HuH-7 (cell line): ENCODE data around the gene CNN1.
"Not testable (repeated sequence)": the region's sequence is repeated elsewhere in the genome, so short reads cannot be mapped to it uniquely, and the experiment has no call there.

Experiments
- DNase-seq: peaks from one replicate; pipeline ENCODE4 v3.0.0; 2011; ENCODE audit warnings: low spot score

The CNN1 gene

DNA sequence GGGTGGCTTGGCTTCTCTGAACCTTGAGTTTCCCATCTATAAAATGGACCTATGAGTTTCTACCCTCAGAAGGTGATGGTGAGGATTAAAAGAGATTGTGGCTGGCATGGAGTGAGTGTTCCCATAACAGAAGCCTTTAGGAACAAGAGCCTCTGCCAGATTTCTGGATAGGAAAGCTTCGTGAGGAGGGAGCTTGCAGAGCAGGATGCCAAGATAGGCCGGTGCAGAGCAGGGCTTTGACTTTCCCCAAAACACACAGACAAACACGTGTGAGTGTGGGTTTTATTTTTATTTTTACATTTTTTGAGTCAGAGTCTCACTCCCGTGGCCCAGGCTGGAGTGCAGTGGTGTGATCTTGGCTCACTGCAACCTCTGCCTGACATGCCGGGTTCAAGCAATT is 3.7 kb upstream of the CNN1 start:
- no peak for DNase-seq

DNA sequence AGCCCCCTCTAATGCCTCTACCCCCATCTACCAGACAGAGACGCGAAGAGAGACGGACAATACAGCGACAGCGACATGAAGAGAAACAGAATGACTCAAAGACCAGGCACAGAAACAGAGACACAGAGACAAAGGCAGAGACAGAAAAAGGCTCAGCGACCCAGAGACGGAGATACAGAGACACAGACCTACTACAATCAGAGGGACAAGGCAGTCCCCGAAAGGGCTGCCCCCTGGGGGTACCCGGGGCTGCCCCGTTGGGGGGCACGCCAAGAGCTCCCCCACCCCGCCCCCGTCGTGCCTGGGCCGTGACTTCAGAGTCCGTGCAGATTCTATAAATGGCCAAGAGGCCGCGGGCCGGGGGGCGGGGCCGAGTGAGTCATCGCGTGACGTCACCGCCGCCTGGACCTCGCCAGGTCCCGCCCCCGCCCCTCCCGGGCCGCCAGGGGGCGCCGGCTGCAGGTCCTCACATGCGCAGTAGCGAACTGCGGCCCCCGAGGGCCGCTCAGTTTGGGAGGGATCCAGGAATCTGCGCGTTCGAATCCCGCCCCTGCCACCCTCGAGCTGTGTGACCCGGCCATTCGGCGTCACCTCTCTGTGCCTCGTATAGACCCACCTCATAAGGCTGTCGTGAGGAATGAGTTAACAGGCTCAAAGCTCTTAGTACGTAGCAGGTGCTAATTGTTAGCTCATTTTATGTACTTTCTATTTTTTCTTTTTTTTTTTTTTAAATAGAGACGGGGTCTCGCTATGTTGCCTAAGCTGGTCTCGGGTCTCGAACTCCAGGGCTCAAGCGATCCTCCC is 2.7 kb upstream of the CNN1 start:
- peak; percentile 89 for DNase-seq

DNA sequence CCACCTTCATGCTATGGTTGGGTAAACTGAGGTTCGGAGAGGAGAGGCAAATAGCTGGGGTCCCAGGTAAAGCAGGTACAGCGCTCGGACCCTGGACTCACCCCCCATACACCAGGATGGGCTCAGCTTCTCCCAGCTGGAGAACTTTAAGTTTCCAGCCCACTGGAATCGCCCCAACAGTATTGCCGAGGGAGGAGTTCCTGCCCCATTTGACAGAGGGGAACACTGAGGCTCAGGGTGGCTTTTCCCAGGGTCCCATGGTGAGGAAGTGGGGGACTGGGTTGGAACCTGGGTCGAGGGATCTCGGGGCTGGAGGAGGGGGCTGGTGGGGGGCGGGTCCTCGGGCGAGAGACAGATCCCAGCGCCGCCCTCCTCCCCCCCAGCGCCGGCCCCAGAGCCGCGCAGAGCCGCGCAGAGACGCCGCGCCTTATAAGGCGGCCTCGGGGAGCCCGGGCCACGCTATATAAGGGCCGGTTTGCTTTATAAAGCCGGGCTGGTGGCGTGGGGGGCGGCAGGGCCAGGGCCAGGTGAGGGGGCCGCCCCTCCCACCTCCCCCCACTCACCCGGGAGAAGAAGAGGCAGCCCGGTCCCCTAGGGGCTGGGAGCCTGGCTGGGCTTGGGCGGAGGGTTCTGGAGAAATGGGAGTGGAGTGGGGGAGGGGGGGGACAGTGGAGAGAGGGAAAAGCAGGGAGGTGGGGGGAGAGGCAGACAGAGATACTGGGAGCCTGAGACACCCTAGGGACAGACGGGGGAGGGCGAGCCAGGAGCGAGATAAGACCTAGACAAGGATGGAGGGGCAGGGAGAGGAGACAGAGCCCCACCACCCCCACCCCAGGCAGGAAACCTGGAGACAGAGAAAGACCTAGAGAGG is 1.1 kb downstream of the CNN1 start:
- DNase-seq, result no peak

GRCh38 chr19:11540645-11541044 is 2.0 kb downstream of the CNN1 start:
- no peak for DNase-seq

GRCh38 chr19:11541238-11541637 is 2.6 kb downstream of the CNN1 start:
- DNase-seq, result no peak

GRCh38 chr19:11547929-11548700 is 9.5 kb downstream of the CNN1 start:
- DNase-seq, result no peak

DNA sequence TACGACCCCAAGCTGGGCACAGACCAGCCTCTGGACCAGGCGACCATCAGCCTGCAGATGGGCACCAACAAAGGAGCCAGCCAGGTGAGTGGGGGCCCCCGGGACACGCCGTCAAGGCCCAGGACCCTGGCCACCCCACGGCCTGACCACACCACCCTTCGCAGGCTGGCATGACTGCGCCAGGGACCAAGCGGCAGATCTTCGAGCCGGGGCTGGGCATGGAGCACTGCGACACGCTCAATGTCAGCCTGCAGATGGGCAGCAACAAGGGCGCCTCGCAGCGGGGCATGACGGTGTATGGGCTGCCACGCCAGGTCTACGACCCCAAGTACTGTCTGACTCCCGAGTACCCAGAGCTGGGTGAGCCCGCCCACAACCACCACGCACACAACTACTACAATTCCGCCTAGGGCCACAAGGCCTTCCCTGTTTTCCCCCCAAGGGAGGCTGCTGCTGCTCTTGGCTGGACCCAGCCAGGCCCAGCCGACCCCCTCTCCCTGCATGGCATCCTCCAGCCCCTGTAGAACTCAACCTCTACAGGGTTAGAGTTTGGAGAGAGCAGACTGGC is 10.8 kb downstream of the CNN1 start:
- DNase-seq, result no peak

- DNase-seq, result no peak
These were observed 11.6 kb downstream of the CNN1 start for GRCh38 chr19:11550265-11550664.

GRCh38 chr19:11551603-11552235 is 13.1 kb downstream of the CNN1 start:
- no peak for DNase-seq

DNA sequence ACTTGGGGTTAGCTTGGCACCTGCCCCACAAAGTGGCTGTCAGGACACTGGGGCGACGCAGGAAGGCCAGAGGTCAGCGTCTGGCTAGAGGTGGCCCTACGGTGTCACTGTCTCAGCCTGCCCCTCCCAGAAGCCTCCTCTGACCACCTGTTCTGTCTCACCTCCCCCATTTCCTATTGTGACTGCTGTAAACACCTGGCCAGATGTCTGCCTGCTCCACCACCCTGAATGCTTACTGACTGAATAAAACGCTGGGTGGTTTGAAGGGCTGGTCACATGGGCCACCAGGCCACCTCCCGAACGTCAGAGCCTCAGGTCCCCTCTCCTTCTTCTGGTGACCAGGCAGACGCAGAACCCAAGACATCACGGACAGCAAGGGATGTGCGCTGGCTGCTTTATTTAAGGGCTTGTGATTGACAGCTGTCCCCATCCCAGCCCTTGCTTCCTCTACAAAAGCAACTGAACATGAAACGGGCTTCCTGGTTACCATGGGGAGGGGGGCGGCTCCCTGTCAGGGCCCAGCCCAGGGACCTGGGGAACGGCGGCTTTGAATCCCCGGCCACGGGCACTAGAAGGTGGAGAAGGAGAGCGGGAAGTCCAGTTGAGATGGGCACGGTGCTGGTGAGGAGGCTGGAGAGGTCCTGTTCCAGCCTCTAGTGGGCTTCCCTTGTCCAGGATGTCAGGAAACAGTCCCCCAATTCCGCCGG is 14.2 kb downstream of the CNN1 start:
- DNase-seq, result no peak

- no peak for DNase-seq
These were observed 15.5 kb downstream of the CNN1 start for GRCh38 chr19:11554160-11554559.

DNA sequence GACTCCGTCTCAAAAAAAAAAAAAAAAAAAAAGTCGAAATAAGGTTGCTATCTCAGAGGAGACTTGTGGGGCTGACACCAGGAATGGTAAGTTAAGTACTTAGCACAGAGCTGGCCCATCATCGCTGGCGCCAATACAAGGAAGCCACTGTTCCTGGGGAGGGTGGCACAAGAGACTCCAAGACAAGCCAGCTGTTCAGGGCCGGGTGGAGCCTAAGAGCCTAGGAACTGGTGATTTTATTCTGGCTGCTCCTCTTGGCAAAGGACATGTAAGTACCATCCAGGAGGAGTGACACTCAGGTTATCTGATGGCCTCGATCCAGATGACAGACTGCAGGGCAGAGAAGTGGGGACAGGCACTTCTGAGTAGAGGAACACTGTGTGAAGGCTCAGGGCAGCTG is 16.6 kb downstream of the CNN1 start:
- DNase-seq, result no peak

- no peak for DNase-seq
These were observed 18.2 kb downstream of the CNN1 start for GRCh38 chr19:11556634-11557420.

GRCh38 chr19:11558881-11559828 is 20.5 kb downstream of the CNN1 start, which contains the start of gene ELOF1:
Gene ELOF1 (minus strand): TSS chr19:11559230. CDS start chr19:11554347, 4,883 bp downstream.
- DNase-seq, result peak; percentile 97

GRCh38 chr19:11560404-11561051 is 21.9 kb downstream of the CNN1 start:
- no peak for DNase-seq

DNA sequence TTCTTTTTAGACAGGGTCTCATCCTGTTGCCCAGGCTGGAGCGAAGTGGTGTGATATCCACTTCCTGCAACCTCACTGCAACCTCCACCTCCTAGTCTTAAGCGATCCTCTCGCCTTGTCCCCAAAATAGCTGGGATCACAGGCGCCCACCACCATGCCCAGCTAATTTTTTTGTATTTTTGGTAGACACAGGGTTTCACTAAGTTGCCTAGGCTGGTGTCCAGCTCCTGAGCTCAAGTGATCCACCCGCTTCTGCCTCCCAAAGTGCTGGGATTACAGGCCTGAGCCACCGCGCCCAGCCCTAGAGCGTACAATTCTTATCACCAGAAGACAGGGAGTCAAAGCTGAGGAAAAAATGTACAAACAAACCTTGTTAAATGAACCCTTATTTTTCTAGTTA is 24.9 kb downstream of the CNN1 start:
- DNase-seq, result no peak

DNA sequence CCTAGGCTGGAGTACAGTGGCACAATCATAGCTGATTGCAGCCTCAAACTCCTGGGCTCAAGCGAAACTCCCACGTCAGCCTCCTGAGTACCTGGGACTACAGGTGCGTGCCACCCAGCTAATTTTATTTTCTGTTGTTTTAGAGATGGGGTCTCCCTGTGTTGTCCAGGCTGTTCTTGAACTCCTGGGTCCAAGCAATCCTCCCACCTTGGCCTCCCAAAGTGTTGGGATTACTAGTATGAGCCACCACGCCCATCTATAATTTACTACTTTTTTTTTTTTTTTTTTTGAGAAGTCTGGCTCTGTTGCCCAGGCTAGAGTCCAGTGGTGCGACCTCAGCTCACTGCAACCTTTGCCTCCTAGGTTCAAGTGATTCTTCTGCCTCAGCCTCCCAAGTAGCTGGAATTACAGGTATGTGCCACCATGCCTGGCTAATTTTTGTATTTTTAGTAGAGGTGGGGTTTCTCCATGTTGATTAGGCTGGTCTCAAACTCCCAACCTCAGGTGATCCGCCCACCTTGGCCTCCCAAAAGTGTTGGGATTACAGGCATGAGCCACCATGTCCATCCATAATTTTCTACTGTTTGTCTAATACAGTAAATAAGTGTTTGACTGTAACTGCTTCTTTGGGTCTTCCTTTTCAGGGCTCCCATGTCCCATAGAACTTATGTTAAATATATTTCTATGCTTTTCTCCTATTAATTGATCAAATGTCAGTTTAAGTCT is 25.6 kb downstream of the CNN1 start:
- not testable (repeated sequence) for DNase-seq

- not testable (repeated sequence) for DNase-seq
These were observed 27.0 kb downstream of the CNN1 start for GRCh38 chr19:11565649-11565980.
